ENCODE data around the gene AMFR. TPM values are rescaled to one million over a fixed set of nuclear protein-coding genes. Genes with fewer than 3 reads are reported as not detected.

AMFR gene
- total and polyA plus RNA-seq, 2 of the 8 experiments (the other 6 are each of a cell fraction or from before 2014, with no cell fraction given): 18.6 to 21.7 TPM

DNA sequence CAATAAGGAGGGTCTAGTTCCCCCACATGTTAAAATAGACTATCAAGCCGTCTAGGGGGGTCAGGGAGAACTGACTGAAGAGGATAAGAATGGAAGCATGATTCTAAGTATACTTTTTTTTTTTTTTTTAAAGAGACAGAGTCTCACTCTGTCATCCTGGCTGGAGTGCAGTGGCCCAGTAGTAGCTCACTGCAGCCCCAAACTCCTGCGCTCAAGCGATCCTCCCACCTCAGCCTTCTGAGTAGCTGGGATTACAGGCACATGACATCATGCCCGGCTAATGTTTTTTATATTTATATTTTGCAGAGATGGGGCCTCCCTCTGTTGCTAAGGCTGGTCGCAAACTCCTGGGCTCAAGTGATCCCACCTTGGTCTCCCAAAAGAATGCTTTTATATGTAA, 14.2 kb downstream of the AMFR start:
- Histone ChIP-seq H2BK5ac (ENCODE audit: low read depth, low read length) (no peak overlapping the region), H3K36me3 (ENCODE audit: control insufficient read depth in 2 of 4, insufficient read depth in 4 of 4, low read length in 3 of 4) (peaks cover 0 to 3% (median 1%) of the 10 kb centered on the region in 4 experiments; a peak in 2 of 8 replicates), H4K5ac (ENCODE audit: insufficient read length, low read depth, low read length) (no peak overlapping the region), H2BK120ac (replicated peaks; ENCODE audit: low read depth, low read length) (no peak overlapping the region), H3K9ac (replicated peaks in 1 of 4; ENCODE audit: extremely low read depth in 1 of 4, low read depth in 3 of 4, low read length in 3 of 4) (no peak overlapping the region), H2BK12ac (ENCODE audit: low read depth, low read length) (no peak overlapping the region), H3K4me3 (ENCODE audit: extremely low read depth in 1 of 4, insufficient read depth in 2 of 4, low read depth in 3 of 4, low read length in 4 of 4) (no peak overlapping the region), H3K27ac (ENCODE audit: low read depth, low read length) (no peak overlapping the region), H4K91ac (replicated peaks; ENCODE audit: insufficient read length, low read length) (no peak overlapping the region), H3K23me2 (ENCODE audit: low read depth, low read length) (no peaks in the 10 kb centered on the region), H2AFZ (ENCODE audit: low read length) (no peak overlapping the region), H3K56ac (replicated peaks; ENCODE audit: insufficient read length, low read depth, low read length) (no peak overlapping the region), H2BK15ac (ENCODE audit: low read length) (no peak overlapping the region), H3K14ac (ENCODE audit: insufficient read length) (no peak overlapping the region), H3K23ac (ENCODE audit: insufficient read length) (no peak overlapping the region), H3K9me3 (ENCODE audit: insufficient read depth in 2 of 2, low read depth in 1 of 2, low read length in 1 of 2) (no peaks in the 10 kb centered on the region), H3K4me1 (replicated peaks in 1 of 4; ENCODE audit: control insufficient read depth in 3 of 4, insufficient read depth in 4 of 4, low read length in 3 of 4) (peaks cover 0 to 7% (median 0%) of the 10 kb centered on the region in 4 experiments; a peak in 2 of 7 replicates), H2BK20ac (ENCODE audit: low read length) (no peak overlapping the region), H3K18ac (ENCODE audit: extremely low read depth, low read length) (no peak overlapping the region), H3K4me2 (ENCODE audit: insufficient read depth in 1 of 2, low read depth in 2 of 2, low read length in 2 of 2) (no peak overlapping the region), H4K20me1 (replicated peaks in 1 of 2; ENCODE audit: control insufficient read depth in 1 of 2, insufficient read depth in 2 of 2, low read length in 2 of 2) (no peaks in the 10 kb centered on the region), H3K27me3 (replicated peaks in 1 of 4; ENCODE audit: control insufficient read depth in 3 of 4, extremely low read depth in 1 of 4, insufficient read depth in 3 of 4, low read length in 3 of 4) (no peaks in the 10 kb centered on the region), H3K4ac (replicated peaks; ENCODE audit: insufficient read length, low read depth, low read length) (no peak overlapping the region), H3K79me1 (ENCODE audit: low read depth, low read length) (0 out of 2 replicates have a peak, but pooled peaks cover 2% of the 10 kb centered on the region), H4K8ac (ENCODE audit: extremely low read depth, insufficient read depth, low read length) (no peak overlapping the region), H2AK5ac (ENCODE audit: low read depth, low read length) (no peak overlapping the region), H3K79me2 (ENCODE audit: control insufficient read depth in 1 of 2, insufficient read depth in 2 of 2, low read length in 2 of 2) (no peaks in the 10 kb centered on the region)
- 87% methylated on average over 4 of the region's 5 CpGs; no CpG with 5 or more reads in 1 of the 2 experiments for WGBS, 2 experiments (ENCODE audit: extremely low coverage in 1 of 2, insufficient coverage in 1 of 2, insufficient read length in 1 of 2, insufficient replicate concordance in 2 of 2, low coverage in 1 of 2, low lambda C conversion rate in 2 of 2, missing lambda C conversion rate in 1 of 2)
- ChIA-PET CTCF (ENCODE audit: partially characterized antibody) (no interaction called here), POLR2A (ENCODE audit: partially characterized antibody) (no interaction called here)
- FAIRE-seq (no peak), DNase-seq (ENCODE audit: low read depth in 1 of 2, low spot score in 2 of 2) (no peak)
- no peak for TF ChIP-seq MAFK (IDR thresholded peaks at IDR 0.05; ENCODE audit: low read depth, low read length)
- no peak for TF ChIP-seq POU5F1 (IDR thresholded peaks at IDR 0.05; ENCODE audit: low read depth, low read length)
- no peak for TF ChIP-seq KDM4A (IDR thresholded peaks at IDR 0.05; ENCODE audit: low read depth, low read length, severe bottlenecking)
